GM12878 (cell line): ENCODE results near the gene DISP2. TPM values are rescaled to one million over a fixed set of nuclear protein-coding genes. Genes with fewer than 3 reads are reported as not detected.
A peak's percentile ranks its signal among the peaks of the same experiment; 100 is the strongest.

Source experiments
- ATF7 ChIP-seq: fragments of 450-650 bp; IDR thresholded peaks from 2 replicates; pipeline ENCODE4 v1.6.1; 2016; ENCODE audit warnings: low read depth, mild to moderate bottlenecking
- BCL3 ChIP-seq: IDR thresholded peaks from 2 replicates; pipeline ENCODE4 v1.6.1; 2011; ENCODE audit warnings: borderline replicate concordance, low read depth, mild to moderate bottlenecking, moderate library complexity, low read length; ENCODE audit not compliant: insufficient read depth, poor library complexity, severe bottlenecking
- BHLHE40 ChIP-seq, 2 experiments: fragments of 450-650 bp in 1 of 2; IDR thresholded peaks; 2 replicates each; pipeline ENCODE4 v1.6.1; 2011 to 2017; ENCODE audit warnings: low read depth in 2 of 2, borderline replicate concordance in 1 of 2, improper control_type of control experiment in 1 of 2, low read length in 1 of 2, mild to moderate bottlenecking in 1 of 2
- CHD4 ChIP-seq: fragments of 200-600 bp; sonication (generic); IDR thresholded peaks from 2 replicates; pipeline ENCODE4 v1.6.1; 2016; ENCODE audit warnings: mild to moderate bottlenecking
- CTCF ChIP-seq, 3 experiments: IDR thresholded peaks in 2 of 3; conservative IDR thresholded peaks in 1 of 3; 2 replicates each; pipeline ENCODE4 v1.5.1; 2011; ENCODE audit warnings: low read depth in 3 of 3, low read length in 3 of 3, mild to moderate bottlenecking in 3 of 3, control low read depth in 2 of 3, moderate library complexity in 2 of 3, inconsistent platforms in 1 of 3, mixed read lengths in 1 of 3; ENCODE audit not compliant: control insufficient read depth in 2 of 3, insufficient read depth in 1 of 3; ENCODE audit errors: extremely low read depth in 1 of 3
- EED ChIP-seq: sonication (generic); IDR thresholded peaks from 2 replicates; pipeline ENCODE4 v1.6.1; 2016; ENCODE audit warnings: antibody characterized with exemption, low read depth
- ETV6 ChIP-seq, 2 experiments: fragments of 450-650 bp in 1 of 2; IDR thresholded peaks in 1 of 2; conservative IDR thresholded peaks in 1 of 2; 2 replicates each; pipeline ENCODE4 v1.6.1; 2014; ENCODE audit warnings: antibody characterized with exemption in 1 of 2, borderline replicate concordance in 1 of 2, low read depth in 1 of 2, mild to moderate bottlenecking in 1 of 2, moderate library complexity in 1 of 2
- KAT2A ChIP-seq: conservative IDR thresholded peaks from 2 replicates; pipeline ENCODE4 v1.6.1; 2011; ENCODE audit warnings: low read depth, low read length; ENCODE audit not compliant: control insufficient read depth
- MAX ChIP-seq: IDR thresholded peaks from 2 replicates; pipeline ENCODE4 v1.6.1; 2012; ENCODE audit warnings: low read depth, low read length, improper control_type of control experiment
- MYC ChIP-seq: IDR thresholded peaks from 2 replicates; pipeline ENCODE4 v1.6.1; 2011; ENCODE audit warnings: mild to moderate bottlenecking, low read length, moderate library complexity, inconsistent platforms; ENCODE audit not compliant: insufficient read depth, insufficient replicate concordance, insufficient read length, severe bottlenecking
- NR2C2 ChIP-seq: IDR thresholded peaks from 2 replicates; pipeline ENCODE4 v1.6.1; 2011; ENCODE audit warnings: borderline replicate concordance, low read depth; ENCODE audit not compliant: control insufficient read depth, insufficient read length
- PAX5 ChIP-seq: IDR thresholded peaks from 2 replicates; pipeline ENCODE4 v1.6.1; 2011; ENCODE audit warnings: low read depth, low read length, borderline replicate concordance
- SRF ChIP-seq, 2 experiments: IDR thresholded peaks; 2 replicates each; pipeline ENCODE4 v1.6.1; 2011; ENCODE audit warnings: low read depth in 2 of 2, low read length in 2 of 2, mild to moderate bottlenecking in 1 of 2, moderate library complexity in 1 of 2
- TARDBP ChIP-seq: IDR thresholded peaks from 2 replicates; pipeline ENCODE4 v1.6.1; 2016; ENCODE audit warnings: borderline replicate concordance
- ZNF622 ChIP-seq: fragments of 450-650 bp; IDR thresholded peaks from 2 replicates; pipeline ENCODE4 v1.6.1; 2017; ENCODE audit warnings: mild to moderate bottlenecking, inconsistent platforms
- ZZZ3 ChIP-seq: IDR thresholded peaks from 2 replicates; pipeline ENCODE4 v1.6.1; 2011; ENCODE audit warnings: low read depth; ENCODE audit not compliant: control insufficient read depth, insufficient read length
- polyA plus RNA-seq, 11 experiments: library from polyadenylated mRNA; depleted of rRNA in 4 of 11; unstranded in 6 of 11; stranded (reverse) in 5 of 11; fragments of >200 nt; fragmentation: Nextera tagmentation in 4 of 11; fragmentation: Illumina TruSeq in 1 of 11; extraction: Ambion mirVana in 4 of 11; extraction: Trizol in 1 of 11; gene quantifications; 1 replicate in 1 of 11; 2 replicates in 10 of 11; pipeline versions ENCODE4 v1.2.1 to v1.2.3, GENCODE V29; 2011 to 2016; ENCODE audit warnings: inconsistent platforms in 2 of 11, missing spikeins in 2 of 11, low read depth in 1 of 11
- total RNA-seq, 4 experiments: library from RNA; depleted of rRNA in 3 of 4; stranded (reverse); fragments of >200 nt in 3 of 4; fragmentation: Illumina TruSeq in 1 of 4; extraction: Trizol in 1 of 4; gene quantifications; 2 replicates each; pipeline versions ENCODE4 v1.2.1 to v1.2.3, GENCODE V29; 2013 to 2021
- TF ChIP-seq, protein P1 (sequence below): fragments of 450-650 bp; IDR thresholded peaks from 2 replicates; pipeline ENCODE4 v1.6.1; 2017; ENCODE audit warnings: low read depth, mild to moderate bottlenecking, moderate library complexity
- TF ChIP-seq, protein P2 (sequence below): IDR thresholded peaks from 2 replicates; pipeline ENCODE4 v1.6.1; 2011; ENCODE audit warnings: low read depth, low read length, improper control_type of control experiment, borderline replicate concordance
- TF ChIP-seq, protein P3 (sequence below): fragments of 450-650 bp; IDR thresholded peaks from 2 replicates; pipeline ENCODE4 v1.6.1; 2017; ENCODE audit warnings: mild to moderate bottlenecking, moderate library complexity

DISP2 gene
- total and polyA plus RNA-seq, 10 of the 15 experiments (the other 5 are each of a cell fraction or from before 2014, with no cell fraction given): under 0.01 to 0.20 (median 0.12) TPM; not detected in 7

- 0 out of 4 replicates have a peak, but pooled peaks of 1 of the 2 experiments have one; percentile 67 for TF ChIP-seq ETV6 (conservative IDR thresholded peaks at IDR 0.05 in 1 of 2, IDR thresholded peaks at IDR 0.05 in 1 of 2; ENCODE audit: borderline replicate concordance in 1 of 2, low read depth in 1 of 2)
- no peak for TF ChIP-seq CHD4
- no peak for TF ChIP-seq EED
- no peak for TF ChIP-seq MAX
- TF ChIP-seq KAT2A: no peak
- no peak for TF ChIP-seq BCL3
- TF ChIP-seq, protein P1, sequence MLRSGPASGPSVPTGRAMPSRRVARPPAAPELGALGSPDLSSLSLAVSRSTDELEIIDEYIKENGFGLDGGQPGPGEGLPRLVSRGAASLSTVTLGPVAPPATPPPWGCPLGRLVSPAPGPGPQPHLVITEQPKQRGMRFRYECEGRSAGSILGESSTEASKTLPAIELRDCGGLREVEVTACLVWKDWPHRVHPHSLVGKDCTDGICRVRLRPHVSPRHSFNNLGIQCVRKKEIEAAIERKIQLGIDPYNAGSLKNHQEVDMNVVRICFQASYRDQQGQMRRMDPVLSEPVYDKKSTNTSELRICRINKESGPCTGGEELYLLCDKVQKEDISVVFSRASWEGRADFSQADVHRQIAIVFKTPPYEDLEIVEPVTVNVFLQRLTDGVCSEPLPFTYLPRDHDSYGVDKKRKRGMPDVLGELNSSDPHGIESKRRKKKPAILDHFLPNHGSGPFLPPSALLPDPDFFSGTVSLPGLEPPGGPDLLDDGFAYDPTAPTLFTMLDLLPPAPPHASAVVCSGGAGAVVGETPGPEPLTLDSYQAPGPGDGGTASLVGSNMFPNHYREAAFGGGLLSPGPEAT: no peak
- no peak for TF ChIP-seq PAX5
- no peak for TF ChIP-seq CTCF (IDR thresholded peaks at IDR 0.05 in 2 of 3, conservative IDR thresholded peaks at IDR 0.05 in 1 of 3; ENCODE audit: control insufficient read depth in 2 of 3, extremely low read depth in 1 of 3, insufficient read depth in 1 of 3, low read depth in 3 of 3, low read length in 3 of 3)
- TF ChIP-seq SRF (IDR thresholded peaks at IDR 0.05; ENCODE audit: low read depth in 2 of 2, low read length in 2 of 2): no peak
- TF ChIP-seq, protein P2, sequence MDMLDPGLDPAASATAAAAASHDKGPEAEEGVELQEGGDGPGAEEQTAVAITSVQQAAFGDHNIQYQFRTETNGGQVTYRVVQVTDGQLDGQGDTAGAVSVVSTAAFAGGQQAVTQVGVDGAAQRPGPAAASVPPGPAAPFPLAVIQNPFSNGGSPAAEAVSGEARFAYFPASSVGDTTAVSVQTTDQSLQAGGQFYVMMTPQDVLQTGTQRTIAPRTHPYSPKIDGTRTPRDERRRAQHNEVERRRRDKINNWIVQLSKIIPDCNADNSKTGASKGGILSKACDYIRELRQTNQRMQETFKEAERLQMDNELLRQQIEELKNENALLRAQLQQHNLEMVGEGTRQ: no peak; the same call in 1 of the 2 replicates
- TF ChIP-seq ZZZ3: no peak
- no peak for TF ChIP-seq NR2C2
- no peak for TF ChIP-seq ZNF622
- peak; percentile 97 for TF ChIP-seq ATF7
- no peak for TF ChIP-seq TARDBP
- TF ChIP-seq MYC: no peak
- TF ChIP-seq BHLHE40 (IDR thresholded peaks at IDR 0.05; ENCODE audit: borderline replicate concordance in 1 of 2, low read depth in 2 of 2, low read length in 1 of 2): peak; percentile 48 to 62; a peak in 2 of 4 replicates
- TF ChIP-seq, protein P3, sequence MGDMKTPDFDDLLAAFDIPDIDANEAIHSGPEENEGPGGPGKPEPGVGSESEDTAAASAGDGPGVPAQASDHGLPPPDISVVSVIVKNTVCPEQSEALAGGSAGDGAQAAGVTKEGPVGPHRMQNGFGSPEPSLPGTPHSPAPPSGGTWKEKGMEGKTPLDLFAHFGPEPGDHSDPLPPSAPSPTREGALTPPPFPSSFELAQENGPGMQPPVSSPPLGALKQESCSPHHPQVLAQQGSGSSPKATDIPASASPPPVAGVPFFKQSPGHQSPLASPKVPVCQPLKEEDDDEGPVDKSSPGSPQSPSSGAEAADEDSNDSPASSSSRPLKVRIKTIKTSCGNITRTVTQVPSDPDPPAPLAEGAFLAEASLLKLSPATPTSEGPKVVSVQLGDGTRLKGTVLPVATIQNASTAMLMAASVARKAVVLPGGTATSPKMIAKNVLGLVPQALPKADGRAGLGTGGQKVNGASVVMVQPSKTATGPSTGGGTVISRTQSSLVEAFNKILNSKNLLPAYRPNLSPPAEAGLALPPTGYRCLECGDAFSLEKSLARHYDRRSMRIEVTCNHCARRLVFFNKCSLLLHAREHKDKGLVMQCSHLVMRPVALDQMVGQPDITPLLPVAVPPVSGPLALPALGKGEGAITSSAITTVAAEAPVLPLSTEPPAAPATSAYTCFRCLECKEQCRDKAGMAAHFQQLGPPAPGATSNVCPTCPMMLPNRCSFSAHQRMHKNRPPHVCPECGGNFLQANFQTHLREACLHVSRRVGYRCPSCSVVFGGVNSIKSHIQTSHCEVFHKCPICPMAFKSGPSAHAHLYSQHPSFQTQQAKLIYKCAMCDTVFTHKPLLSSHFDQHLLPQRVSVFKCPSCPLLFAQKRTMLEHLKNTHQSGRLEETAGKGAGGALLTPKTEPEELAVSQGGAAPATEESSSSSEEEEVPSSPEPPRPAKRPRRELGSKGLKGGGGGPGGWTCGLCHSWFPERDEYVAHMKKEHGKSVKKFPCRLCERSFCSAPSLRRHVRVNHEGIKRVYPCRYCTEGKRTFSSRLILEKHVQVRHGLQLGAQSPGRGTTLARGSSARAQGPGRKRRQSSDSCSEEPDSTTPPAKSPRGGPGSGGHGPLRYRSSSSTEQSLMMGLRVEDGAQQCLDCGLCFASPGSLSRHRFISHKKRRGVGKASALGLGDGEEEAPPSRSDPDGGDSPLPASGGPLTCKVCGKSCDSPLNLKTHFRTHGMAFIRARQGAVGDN: no peak
These were observed 51.3 kb downstream of the DISP2 start (continued) for GRCh38 chr15:40409366-40409765.
